CD4-positive, alpha-beta T cell (primary cell): ENCODE data around the gene QRFP. TPM values are rescaled to one million over a fixed set of nuclear protein-coding genes. Genes with fewer than 3 reads are reported as not detected.

Experiments
- ATAC-seq: fragments of 200-7000 bp; cut with Tn5 transposase; one replicate; pipeline ENCODE4 v1.10.0; 2022; ENCODE audit warnings: mild to moderate bottlenecking; ENCODE audit not compliant: poor library complexity
- CTCF ChIA-PET: fragments of 350-600 bp; sonication (Branson Sonifier 250); formaldehyde crosslinking; loops from one replicate; lab custom pipeline; 2021; ENCODE audit warnings: antibody characterized with exemption, inconsistent platforms; lab: Charles Lee
- POLR2A ChIA-PET: fragments of 350-600 bp; sonication (Branson Sonifier 250); formaldehyde crosslinking; loops from one replicate; lab custom pipeline; 2021; ENCODE audit warnings: antibody characterized with exemption, inconsistent platforms; lab: Charles Lee
- DNase-seq, 14 experiments: peaks; one replicate each; pipeline ENCODE4 v3.0.0-alpha.2; 2013 to 2020; ENCODE audit warnings: mixed read lengths in 2 of 14
- H3K27ac ChIP-seq, 2 donors: one replicate each; pipeline versions ENCODE4 v1.5.1 to v1.7.0; 2013; ENCODE audit warnings: low read length in 2 of 2, low read depth in 1 of 2, mild to moderate bottlenecking in 1 of 2
- H3K27me3 ChIP-seq, 2 experiments: 1 replicate in 1 of 2; 2 replicates in 1 of 2; pipeline versions ENCODE4 v1.6.1 to v1.7.0; 2013; ENCODE audit warnings: low read length in 2 of 2, control low read depth in 1 of 2, mild to moderate bottlenecking in 1 of 2, moderate library complexity in 1 of 2; ENCODE audit not compliant: insufficient read depth in 2 of 2, control insufficient read depth in 1 of 2
- H3K36me3 ChIP-seq: one replicate; pipeline ENCODE4 v1.6.1; 2013; ENCODE audit warnings: low read length, control low read depth; ENCODE audit not compliant: insufficient read depth
- H3K4me1 ChIP-seq: one replicate; pipeline ENCODE4 v1.6.1; 2013; ENCODE audit warnings: low read length, control low read depth; ENCODE audit not compliant: insufficient read depth
- H3K4me3 ChIP-seq: one replicate; pipeline ENCODE4 v1.5.1; 2013; ENCODE audit warnings: mild to moderate bottlenecking, low read length, moderate library complexity
- H3K9me3 ChIP-seq, 2 experiments: 1 replicate in 1 of 2; 2 replicates in 1 of 2; pipeline versions ENCODE4 v1.6.1 to v1.7.0; 2013; ENCODE audit warnings: low read length in 2 of 2, mild to moderate bottlenecking in 2 of 2, control low read depth in 1 of 2, moderate library complexity in 1 of 2; ENCODE audit not compliant: control insufficient read depth in 1 of 2, insufficient read depth in 1 of 2
- H3K27ac Mint-ChIP-seq: one replicate; pipeline ENCODE4 v1.8.0; 2020; ENCODE audit warnings: mixed read lengths
- H3K27me3 Mint-ChIP-seq: one replicate; pipeline ENCODE4 v1.8.0; 2021; ENCODE audit warnings: mixed read lengths
- H3K36me3 Mint-ChIP-seq: one replicate; pipeline ENCODE4 v1.8.0; 2021; ENCODE audit warnings: low read depth, mixed read lengths
- H3K4me1 Mint-ChIP-seq: one replicate; pipeline ENCODE4 v1.8.0; 2021; ENCODE audit warnings: low read depth, mixed read lengths
- H3K4me3 Mint-ChIP-seq: one replicate; pipeline ENCODE4 v1.8.0; 2020; ENCODE audit warnings: mild to moderate bottlenecking, mixed read lengths
- H3K9me3 Mint-ChIP-seq: one replicate; pipeline ENCODE4 v1.8.0; 2020; ENCODE audit warnings: mixed read lengths
- CTCF ChIP-seq: fragments of 200-600 bp; IDR thresholded peaks from one replicate; pipeline ENCODE4 v1.8.0; 2022; ENCODE audit warnings: antibody characterized with exemption, mild to moderate bottlenecking
- intact Hi-C, 2 experiments: fragments of 100-400 bp; cut with DNase I in 1 of 2; cut with micrococcal nuclease in 1 of 2; formaldehyde crosslinking; loops; one replicate each; pipeline versions ENCODE4 v1.15.1 to v1.9.0; 2023 to 2025; cut with DNase I, micrococcal nuclease
- total RNA-seq, 174 experiments: library from RNA in 2 of 174; stranded (reverse) in 2 of 174; gene quantifications; one replicate each; pipeline ENCODE4 v1.2.3 and lab custom pipeline; 2021 to 2026

Gene QRFP
- total RNA-seq, 2 experiments from 2014 or later: not detected

GRCh38 chr9:130872912-130873503, 23.6 kb downstream of the QRFP start:
- Mint-ChIP-seq H3K4me3 (no peak overlapping the region), H3K9me3 (no peaks in the 10 kb centered on the region), H3K27me3 (no peaks in the 10 kb centered on the region), H3K27ac (no peak overlapping the region), H3K4me1 (no peaks in the 10 kb centered on the region), H3K36me3 (peaks cover 72% of the 10 kb centered on the region)
- CTCF ChIA-PET: no interaction called here
- Histone ChIP-seq H3K27ac (no peak overlapping the region), H3K9me3 (no peaks in the 10 kb centered on the region), H3K4me1 (no peaks in the 10 kb centered on the region), H3K4me3 (no peak overlapping the region), H3K27me3 (no peaks in the 10 kb centered on the region), H3K36me3 (peaks cover 40% of the 10 kb centered on the region)
- DNase-seq: no peak
- POLR2A ChIA-PET: no interaction called here
- no peak for TF ChIP-seq CTCF
- intact Hi-C loops: no loop called here
- no peak for ATAC-seq

DNA sequence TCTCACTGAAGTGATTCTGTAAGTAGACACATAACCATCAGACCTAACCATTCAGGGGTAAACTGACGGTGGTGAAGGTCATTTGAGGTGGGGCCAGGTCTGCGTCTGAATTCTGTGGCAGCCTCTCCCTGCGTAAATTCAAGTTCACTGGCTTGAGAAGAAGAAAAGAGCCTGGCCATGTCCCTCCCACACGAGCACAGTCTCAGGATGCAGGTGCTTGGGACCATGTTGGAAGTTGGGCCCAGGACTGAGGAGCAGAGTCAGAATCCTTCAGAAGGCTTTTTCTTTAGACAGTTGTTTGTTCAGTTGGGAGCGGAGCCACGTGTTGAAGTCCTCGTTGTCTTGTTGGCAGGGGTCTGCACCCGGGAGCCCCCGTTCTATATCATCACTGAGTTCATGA, 24.1 kb downstream of the QRFP start:
- intact Hi-C loops: no loop called here
- peaks cover 40% of the 10 kb centered on the region for H3K36me3 ChIP-seq
- no peak for TF ChIP-seq CTCF
- H3K27me3 ChIP-seq: no peaks in the 10 kb centered on the region
- H3K4me1 ChIP-seq: no peaks in the 10 kb centered on the region
- Mint-ChIP-seq H3K4me1 (no peaks in the 10 kb centered on the region), H3K27me3 (no peaks in the 10 kb centered on the region), H3K4me3 (no peak overlapping the region), H3K9me3 (no peaks in the 10 kb centered on the region), H3K27ac (no peak overlapping the region), H3K36me3 (peaks cover 70% of the 10 kb centered on the region)
- H3K9me3 ChIP-seq: no peaks in the 10 kb centered on the region
- H3K4me3 ChIP-seq: no peak overlapping the region
- CTCF ChIA-PET: no interaction called here
- DNase-seq: no peak
- POLR2A ChIA-PET: no interaction called here
- ATAC-seq: no peak
- H3K27ac ChIP-seq: no peak overlapping the region

GRCh38 chr9:130872093-130872492, 24.5 kb downstream of the QRFP start:
- peaks cover 70% of the 10 kb centered on the region for H3K36me3 Mint-ChIP-seq
- Histone ChIP-seq H3K36me3 (peaks cover 40% of the 10 kb centered on the region), H3K9me3 (no peaks in the 10 kb centered on the region), H3K27ac (no peak overlapping the region), H3K4me1 (no peaks in the 10 kb centered on the region), H3K27me3 (no peaks in the 10 kb centered on the region), H3K4me3 (no peak overlapping the region)
- H3K9me3 Mint-ChIP-seq: no peaks in the 10 kb centered on the region
- no peak for TF ChIP-seq CTCF
- intact Hi-C loops: no loop called here
- DNase-seq (no peak), ATAC-seq (no peak)
- no peak overlapping the region for H3K27ac Mint-ChIP-seq
- H3K4me1 Mint-ChIP-seq: no peaks in the 10 kb centered on the region
- ChIA-PET POLR2A (no interaction called here), CTCF (no interaction called here)
- H3K4me3 Mint-ChIP-seq: no peak overlapping the region
- no peaks in the 10 kb centered on the region for H3K27me3 Mint-ChIP-seq
